IMR-90 (cell line): ENCODE results near the gene RSBN1L. TPM values are rescaled to one million over a fixed set of nuclear protein-coding genes. Genes with fewer than 3 reads are reported as not detected.

Experiments
- BHLHE40 ChIP-seq: fragments of 150-350 bp; IDR thresholded peaks from 2 replicates; pipeline ENCODE4 v1.6.1; 2016; ENCODE audit warnings: mild to moderate bottlenecking, low read depth, low read length
- CEBPB ChIP-seq: IDR thresholded peaks from 2 replicates; pipeline ENCODE4 v1.6.1; 2012; ENCODE audit warnings: low read depth, low read length, improper control_type of control experiment
- CHD1 ChIP-seq: IDR thresholded peaks from 2 replicates; pipeline ENCODE4 v1.6.1; 2012; ENCODE audit warnings: low read depth, low read length, improper control_type of control experiment
- CTCF ChIP-seq: conservative IDR thresholded peaks from 2 replicates; pipeline ENCODE4 v1.5.1; 2012; ENCODE audit warnings: mild to moderate bottlenecking, low read depth, low read length, improper control_type of control experiment
- NFE2L2 ChIP-seq: fragments of 150-350 bp; IDR thresholded peaks from 2 replicates; pipeline ENCODE4 v1.6.1; 2016; ENCODE audit warnings: low read depth, mild to moderate bottlenecking, low read length
- POLR2A ChIP-seq: IDR thresholded peaks from 2 replicates; pipeline ENCODE4 v1.6.1; 2012; ENCODE audit warnings: mild to moderate bottlenecking, low read depth, low read length
- RCOR1 ChIP-seq: IDR thresholded peaks from 2 replicates; pipeline ENCODE4 v1.6.1; 2012; ENCODE audit warnings: mild to moderate bottlenecking, low read length, improper control_type of control experiment; ENCODE audit not compliant: insufficient replicate concordance
- polyA plus RNA-seq, 3 experiments: library from polyadenylated mRNA; depleted of rRNA; stranded (reverse); fragments of >200 nt; gene quantifications; 2 replicates each; pipeline ENCODE4 v1.2.3, GENCODE V29; 2012; ENCODE audit warnings: low replicate concordance in 1 of 3
- total RNA-seq: library from RNA; depleted of rRNA; stranded (reverse); fragments of >200 nt; gene quantifications from 2 replicates; pipeline ENCODE4 v1.2.3, GENCODE V29; 2012

RSBN1L gene
- total and polyA plus RNA-seq, 2 of the 4 experiments (the other 2 are of a cell fraction): 7.8 to 14.7 TPM

GRCh38 chr7:77648742-77649338 is 47.4 kb upstream of the RSBN1L start (continued):
- no peak for TF ChIP-seq CTCF
- no peak for TF ChIP-seq CHD1
- TF ChIP-seq CEBPB: no peak
- TF ChIP-seq NFE2L2: no peak
- TF ChIP-seq BHLHE40: no peak
- TF ChIP-seq POLR2A: no peak
- TF ChIP-seq RCOR1: no peak
